Vagina (tissue), 2 donors: Measurements from ENCODE around the gene CTDSPL. TPM values are rescaled to one million over a fixed set of nuclear protein-coding genes. Genes with fewer than 3 reads are reported as not detected.
"Not testable (repeated sequence)": the region's sequence is repeated elsewhere in the genome, so short reads cannot be mapped to it uniquely, and the experiment has no call there.

ENCODE experiments used
- DNase-seq, 2 donors: peaks; one replicate each; pipeline ENCODE4 v3.0.0-alpha.2; 2017; ENCODE audit errors: extremely low spot score in 2 of 2
- H3K27ac ChIP-seq: fragments of 200-600 bp; sonication (generic); one replicate; pipeline ENCODE4 v1.5.1; 2019
- H3K27me3 ChIP-seq: fragments of 200-600 bp; sonication (generic); one replicate; pipeline ENCODE4 v1.5.1; 2019
- H3K36me3 ChIP-seq, 2 donors: fragments of 200-600 bp; sonication (generic); one replicate each; pipeline ENCODE4 v1.5.1; 2017 to 2019
- H3K4me1 ChIP-seq: fragments of 200-600 bp; sonication (generic); one replicate; pipeline ENCODE4 v1.5.1; 2019
- H3K4me3 ChIP-seq, 2 donors: fragments of 200-600 bp; sonication (generic); 1 replicate in 1 of 2; 2 replicates in 1 of 2; pipeline ENCODE4 v1.5.1; 2016 to 2019
- H3K9me3 ChIP-seq: fragments of 200-600 bp; sonication (generic); one replicate; pipeline ENCODE4 v1.5.1; 2019
- CTCF ChIP-seq, 3 experiments: fragments of 450-650 bp in 2 of 3; fragments of 200-600 bp in 1 of 3; sonication (generic) in 1 of 3; IDR thresholded peaks; one replicate each; pipeline ENCODE4 v1.5.1; 2017 to 2019; ENCODE audit warnings: antibody characterized with exemption in 3 of 3, mild to moderate bottlenecking in 2 of 3, moderate library complexity in 2 of 3
- POLR2A ChIP-seq, 2 donors: fragments of 450-650 bp; IDR thresholded peaks; one replicate each; pipeline ENCODE4 v1.6.1; 2017; ENCODE audit warnings: antibody characterized with exemption in 2 of 2, mild to moderate bottlenecking in 2 of 2, moderate library complexity in 2 of 2
- POLR2AphosphoS5 ChIP-seq, 2 donors: sonication (generic); formaldehyde crosslinking; IDR thresholded peaks; one replicate each; pipeline ENCODE4 v1.9.0; 2017; ENCODE audit warnings: antibody characterized with exemption in 2 of 2, mild to moderate bottlenecking in 2 of 2, low read depth in 1 of 2; ENCODE audit not compliant: insufficient read depth in 1 of 2
- intact Hi-C: fragments of 100-400 bp; cut with DNase I; formaldehyde crosslinking; loops from one replicate; pipeline ENCODE4 v1.15.1; 2023
- total RNA-seq: library from RNA; depleted of rRNA; stranded (reverse); fragments of >200 nt; gene quantifications from one replicate; pipeline ENCODE4 v1.2.3, GENCODE V29; 2016

The CTDSPL gene
- total RNA-seq, 1 donor from 2014 or later = 28.0 TPM

- intact Hi-C loops = loop anchor here (2.0 kb wide), 1 partner anchor 117 kb away; no protein-coding TSS in a partner anchor
- H3K4me1 ChIP-seq = peaks cover 12% of the 10 kb centered on the region
- peaks cover 0 to 10% of the 10 kb centered on the region in 2 donors for H3K36me3 ChIP-seq
- DNase-seq = no peak
- no peaks in the 10 kb centered on the region for H3K9me3 ChIP-seq
- TF ChIP-seq CTCF (IDR thresholded peaks at IDR 0.05) (no peak), POLR2A (IDR thresholded peaks at IDR 0.05) (no peak), POLR2AphosphoS5 (IDR thresholded peaks at IDR 0.05; ENCODE audit: insufficient read depth in 1 of 2, low read depth in 1 of 2) (no peak)
- H3K27me3 ChIP-seq = no peaks in the 10 kb centered on the region
- H3K27ac ChIP-seq = no peak overlapping the region
- no peak overlapping the region for H3K4me3 ChIP-seq
Measured at GRCh38 chr3:37971467-37971866, 109.8 kb downstream of the CTDSPL start.

- peaks cover 10% of the 10 kb centered on the region for H3K4me1 ChIP-seq
- H3K9me3 ChIP-seq, H3K27ac ChIP-seq, H3K4me3 ChIP-seq, H3K27me3 ChIP-seq, intact Hi-C loops, DNase-seq: not testable (repeated sequence)
- H3K36me3 ChIP-seq = peaks cover 0 to 16% of the 10 kb centered on the region in 2 donors
Measured at GRCh38 chr3:37972056-37972455, 110.4 kb downstream of the CTDSPL start.

GRCh38 chr3:37973246-37974054 lies 111.8 kb downstream of the CTDSPL start:
- Histone ChIP-seq H3K4me1 (peaks cover 7% of the 10 kb centered on the region), H3K27ac (no peak overlapping the region), H3K36me3 (peaks cover 0 to 18% of the 10 kb centered on the region in 2 donors), H3K27me3 (no peaks in the 10 kb centered on the region), H3K4me3 (no peak overlapping the region), H3K9me3 (no peaks in the 10 kb centered on the region)
- no peak for DNase-seq
- TF ChIP-seq CTCF (IDR thresholded peaks at IDR 0.05) (no peak), POLR2AphosphoS5 (IDR thresholded peaks at IDR 0.05; ENCODE audit: insufficient read depth in 1 of 2, low read depth in 1 of 2) (no peak), POLR2A (IDR thresholded peaks at IDR 0.05) (no peak)
- intact Hi-C loops = no loop called here

- Histone ChIP-seq H3K27ac (no peak overlapping the region), H3K27me3 (no peaks in the 10 kb centered on the region), H3K4me1 (peaks cover 4% of the 10 kb centered on the region), H3K36me3 (peaks cover 0 to 18% of the 10 kb centered on the region in 2 donors), H3K9me3 (no peaks in the 10 kb centered on the region), H3K4me3 (no peak overlapping the region)
- intact Hi-C loops = no loop called here
- DNase-seq = no peak
- TF ChIP-seq POLR2A (IDR thresholded peaks at IDR 0.05) = no peak
- no peak for TF ChIP-seq POLR2AphosphoS5 (IDR thresholded peaks at IDR 0.05; ENCODE audit: insufficient read depth in 1 of 2, low read depth in 1 of 2)
- peak; percentile 47 to 54 (median 54) for TF ChIP-seq CTCF (IDR thresholded peaks at IDR 0.05)
Measured at GRCh38 chr3:37974121-37975083, 112.7 kb downstream of the CTDSPL start.
